Posterior vena cava (tissue), 2 donors: Measurements from ENCODE around the gene FCER1G. TPM values are rescaled to one million over a fixed set of nuclear protein-coding genes. Genes with fewer than 3 reads are reported as not detected.

Source experiments
- DNase-seq: peaks from one replicate; pipeline ENCODE4 v3.0.0-alpha.2; 2020; ENCODE audit warnings: low spot score
- intact Hi-C, 2 donors: fragments of 100-400 bp; cut with DNase I; formaldehyde crosslinking; loops; one replicate each; pipeline versions ENCODE4 v1.14.1 to v1.14.2; 2022 to 2023
- total RNA-seq, 2 donors: library from RNA; stranded (reverse); fragmentation: NEBNext Ultra II Directional; extraction: Animal tissue kit (Norgen Biotek cat#: 25700); gene quantifications; one replicate each; pipeline ENCODE4 v1.2.1, GENCODE V29; 2021
- donor health status: DM: yes; HTN: yes; CAD: no.
- donor health status: DM: yes; HTN: yes; CAD: no.

The FCER1G gene
- total RNA-seq, 2 donors from 2014 or later: 40.4 to 101 TPM

- DNase-seq: peak; percentile 90
- intact Hi-C loops: no loop called here
Observed at GRCh38 chr1:161185282-161185682, 29.8 kb upstream of the FCER1G start.

DNA sequence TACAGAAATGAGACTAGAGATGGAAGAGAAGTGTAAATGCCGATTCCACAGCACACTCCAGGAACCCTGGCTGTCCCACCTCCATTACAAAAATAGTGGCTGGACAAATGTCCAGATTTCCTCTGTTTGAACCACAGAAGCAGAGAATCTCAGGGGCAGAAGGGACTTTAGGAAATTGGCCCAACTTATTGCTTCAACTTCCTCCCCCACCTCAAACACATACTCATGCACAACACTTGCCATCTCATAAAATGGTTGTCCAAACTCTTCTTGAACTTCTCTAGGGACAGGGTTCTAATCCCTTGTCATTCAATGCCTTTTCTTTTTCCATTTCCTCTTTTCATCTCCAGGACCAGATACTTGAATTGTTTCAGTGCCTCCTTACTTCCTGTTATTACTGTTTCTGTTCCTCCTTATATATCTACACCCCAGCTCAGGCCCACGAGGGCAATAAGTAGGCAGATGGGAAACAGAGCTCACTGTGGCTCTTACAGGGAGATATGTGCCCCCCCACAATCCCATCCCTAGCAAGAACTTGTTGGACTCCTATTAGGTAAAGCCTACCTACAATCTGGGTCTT is 29.3 kb upstream of the FCER1G start:
- peak; percentile 15 for DNase-seq
- intact Hi-C loops: no loop called here

GRCh38 chr1:161187311-161187710 is 27.8 kb upstream of the FCER1G start:
- intact Hi-C loops: no loop called here
- DNase-seq: peak; percentile 50

DNA sequence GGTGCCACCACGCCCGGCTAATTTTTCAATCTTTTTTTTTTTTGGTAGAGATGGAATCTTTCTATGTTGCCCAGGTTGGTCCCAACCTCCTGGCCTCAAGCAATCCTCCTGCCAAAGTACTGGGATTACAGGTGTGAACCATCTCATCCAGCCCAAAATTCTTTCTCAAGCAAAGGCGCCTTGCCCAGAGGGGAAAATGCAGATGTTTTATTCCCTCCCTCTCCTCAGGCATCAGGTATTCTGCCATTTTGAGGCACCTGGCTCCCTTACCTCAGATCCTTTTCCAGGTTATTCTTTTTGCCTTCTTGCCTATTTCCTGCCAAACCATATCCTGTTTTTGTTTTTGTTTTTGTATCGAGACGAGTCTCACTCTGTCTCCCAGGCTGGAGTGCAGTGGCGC is 26.7 kb upstream of the FCER1G start:
- DNase-seq: no peak
- intact Hi-C loops: no loop called here

- intact Hi-C loops: no loop called here
- DNase-seq: peak; percentile 52
Observed at GRCh38 chr1:161189036-161189435, 26.1 kb upstream of the FCER1G start.

DNA sequence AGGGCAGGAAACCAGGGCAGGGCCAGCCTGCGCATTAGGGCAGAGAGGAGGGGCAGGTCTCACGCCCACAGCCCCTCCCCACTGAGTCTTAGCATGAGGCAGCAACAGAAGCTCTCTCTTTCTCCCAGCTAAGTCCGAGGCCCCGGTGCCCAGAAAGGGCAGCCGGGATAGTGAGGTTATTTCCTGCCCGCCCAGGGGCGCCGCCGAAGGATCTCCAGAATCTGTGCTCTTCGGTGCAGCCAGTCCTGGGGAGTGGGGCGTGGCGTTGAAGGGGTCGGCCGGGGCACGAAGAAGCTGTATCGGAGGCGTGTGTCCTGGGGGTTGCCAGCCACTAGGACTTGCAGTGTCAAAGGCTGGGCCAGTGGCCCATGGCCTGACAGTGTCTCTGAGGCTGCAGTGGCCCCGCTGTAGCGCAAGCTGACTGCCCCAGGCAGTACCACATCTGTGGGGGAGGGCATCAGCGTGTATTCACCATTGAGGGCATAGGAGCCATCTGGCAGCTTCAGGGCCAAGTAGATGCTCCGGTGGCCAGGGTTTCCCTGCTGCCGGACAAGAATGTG is 24.1 kb upstream of the FCER1G start:
- DNase-seq: peak; percentile 73
- intact Hi-C loops: loop anchor here (5.0 to 10.0 kb wide), 2 partner anchors 194 to 776 kb away; no protein-coding TSS in a partner anchor

GRCh38 chr1:161191971-161192370 is 23.1 kb upstream of the FCER1G start:
- intact Hi-C loops: loop anchor here (5.0 to 10.0 kb wide), 2 partner anchors 193 to 775 kb away; no protein-coding TSS in a partner anchor

GRCh38 chr1:161192476-161193465 is 22.3 kb upstream of the FCER1G start:
- intact Hi-C loops: loop anchor here (5.0 to 10.0 kb wide), 2 partner anchors 192 to 775 kb away; no protein-coding TSS in a partner anchor
- DNase-seq: peak; percentile 84

More at GRCh38 chr1:161191971-161192370, 23.1 kb upstream of the FCER1G start:
- DNase-seq: peak; percentile 59

- intact Hi-C loops: loop anchor here (5.0 to 10.0 kb wide), 2 partner anchors 191 to 774 kb away; no protein-coding TSS in a partner anchor
- peak; percentile 84 for DNase-seq
Observed at GRCh38 chr1:161193561-161194235, 21.4 kb upstream of the FCER1G start.

DNA sequence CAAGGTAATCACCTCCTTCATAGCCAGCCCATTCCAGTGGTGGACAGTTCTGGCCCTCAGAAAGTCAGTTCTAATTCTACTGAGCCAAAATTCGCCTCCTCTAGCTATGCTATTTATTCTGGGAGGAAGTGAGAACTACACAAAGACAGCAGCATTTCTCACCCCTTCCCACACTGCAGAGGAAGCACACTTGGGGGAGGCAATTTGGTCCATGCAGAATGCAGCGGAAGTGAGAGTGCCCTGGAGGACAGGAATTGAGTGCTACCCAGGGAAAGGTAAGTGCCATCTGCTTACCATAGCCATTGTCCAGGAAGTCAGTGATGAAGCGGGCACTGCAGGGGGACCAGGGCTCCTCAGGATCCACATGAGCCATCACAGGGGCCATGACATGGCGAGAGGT is 19.9 kb upstream of the FCER1G start:
- DNase-seq: peak; percentile 15
- intact Hi-C loops: loop anchor here in 1 of 2 donors (10.0 kb wide), 1 partner anchor 190 kb away; no protein-coding TSS in a partner anchor

DNA sequence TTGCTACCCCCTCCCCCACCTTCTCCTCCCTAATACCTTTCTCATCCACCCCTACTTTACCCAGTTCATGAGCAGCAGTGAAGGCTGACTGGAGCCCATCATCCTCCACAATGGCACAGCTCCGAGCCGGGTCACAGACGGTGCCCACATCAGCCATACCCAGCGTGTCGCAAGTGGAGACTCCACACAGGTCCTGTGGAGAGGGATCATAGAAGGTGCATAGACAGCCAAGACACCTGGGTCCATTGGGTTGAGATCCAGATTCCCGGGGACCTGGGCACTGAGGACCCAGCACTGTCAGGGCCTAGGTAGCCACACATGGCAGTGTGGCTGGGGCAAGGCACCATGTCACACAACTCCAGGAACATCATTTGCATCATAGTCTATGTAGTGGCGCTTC is 19.0 kb upstream of the FCER1G start:
- intact Hi-C loops: loop anchor here in 1 of 2 donors (10.0 kb wide), 1 partner anchor 189 kb away; no protein-coding TSS in a partner anchor

GRCh38 chr1:161196521-161197451 is 18.3 kb upstream of the FCER1G start:
- DNase-seq: peak; percentile 91
- intact Hi-C loops: loop anchor here in 1 of 2 donors (10.0 kb wide), 1 partner anchor 188 kb away; no protein-coding TSS in a partner anchor

More for the DNA sequence above, 19.0 kb upstream of the FCER1G start:
- DNase-seq: peak; percentile 64

- intact Hi-C loops: loop anchor here in 1 of 2 donors (10.0 kb wide), 1 partner anchor 187 kb away; no protein-coding TSS in a partner anchor
- DNase-seq: peak; percentile 76
Observed at GRCh38 chr1:161197560-161198193, 17.4 kb upstream of the FCER1G start.

DNA sequence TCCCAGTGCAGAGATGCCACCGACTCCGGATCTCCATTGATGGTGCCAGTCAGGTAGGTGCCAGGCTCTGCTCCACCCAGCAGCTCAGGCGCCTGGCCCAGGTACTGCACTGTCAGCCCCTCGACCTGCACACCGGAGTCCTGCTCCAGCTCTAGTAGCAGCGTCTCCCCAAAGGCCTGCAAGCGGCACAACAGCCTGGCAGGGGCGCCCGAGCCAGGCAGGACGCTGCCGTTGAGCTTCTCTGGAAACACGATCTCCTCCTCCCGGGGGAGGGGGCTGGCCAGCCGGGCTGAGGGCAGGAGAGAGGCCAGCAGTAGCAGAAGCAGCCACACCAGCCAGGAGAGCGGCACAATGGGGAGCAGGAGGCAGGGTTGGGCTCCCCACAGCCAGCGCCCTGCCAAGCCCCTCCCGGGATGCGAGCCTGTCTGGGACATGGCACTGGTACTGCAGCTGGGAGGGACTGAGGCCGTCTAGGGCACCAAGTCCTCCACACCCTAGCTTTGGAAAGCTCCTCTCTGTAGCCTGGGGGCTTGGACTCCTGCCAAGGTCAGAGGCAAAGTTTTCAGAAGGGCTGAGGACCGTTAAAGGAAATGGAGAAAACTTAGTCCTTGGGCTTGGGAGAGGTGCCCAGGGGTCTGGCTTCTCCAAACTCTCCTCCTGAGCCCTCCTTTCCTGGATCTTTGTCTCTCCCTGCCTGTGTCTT is 16.8 kb upstream of the FCER1G start:
- peak; percentile 86 for DNase-seq

GRCh38 chr1:161198897-161199431 is 16.1 kb upstream of the FCER1G start, which contains the start of gene ADAMTS4:
Gene ADAMTS4 (minus strand): TSS chr1:161199054. CDS start chr1:161198627, 427 bp downstream.
- peak; percentile 93 for DNase-seq
- intact Hi-C loops: loop anchor here in 1 of 2 donors (10.0 kb wide), 1 partner anchor 186 kb away; no protein-coding TSS in a partner anchor

More for the DNA sequence above, 16.8 kb upstream of the FCER1G start:
- intact Hi-C loops: loop anchor here in 1 of 2 donors (10.0 kb wide), 1 partner anchor 186 kb away; no protein-coding TSS in a partner anchor
